A673 (cell line): Measurements from ENCODE around the gene CCDC185.

Experiments
- CTCF ChIP-seq: fragments of 300-800, 200-600 bp; sonication (generic); conservative IDR thresholded peaks from 2 replicates; pipeline ENCODE4 v1.5.1; 2017; ENCODE audit warnings: low read depth, mild to moderate bottlenecking, antibody characterized with exemption, low read length, moderate library complexity, mixed read lengths
- EZH2 ChIP-seq: fragments of 200-600 bp; sonication (generic); IDR thresholded peaks from 2 replicates; pipeline ENCODE4 v1.6.1; 2017; ENCODE audit warnings: borderline replicate concordance, low read depth, mild to moderate bottlenecking, mixed read lengths, antibody characterized with exemption, low read length; ENCODE audit not compliant: poor library complexity, severe bottlenecking

GRCh38 chr1:223346311-223346710 is 46.9 kb upstream of the CCDC185 start:
- TF ChIP-seq EZH2 (no peak), CTCF (no peak)
